GM18907 (cell line): Measurements from ENCODE around the gene DTX2.
"Not testable (repeated sequence)": the region's sequence is repeated elsewhere in the genome, so short reads cannot be mapped to it uniquely, and the experiment has no call there.

Source experiments
- ATAC-seq: cut with Tn5 transposase; IDR thresholded peaks from one replicate; pipeline ENCODE4 v1.9.1; 2021; ENCODE audit warnings: mild to moderate bottlenecking, moderate library complexity; ENCODE audit not compliant: unreplicated experiment

The DTX2 gene

GRCh38 chr7:76511200-76511910 lies 49.8 kb downstream of the DTX2 start:
- ATAC-seq, result not testable (repeated sequence)

GRCh38 chr7:76511911-76512885 lies 50.7 kb downstream of the DTX2 start:
- ATAC-seq, result not testable (repeated sequence)

GRCh38 chr7:76512941-76513816 lies 51.7 kb downstream of the DTX2 start:
- ATAC-seq, result no peak

- no peak for ATAC-seq
Measured at GRCh38 chr7:76513817-76514799, 52.6 kb downstream of the DTX2 start.

GRCh38 chr7:76514926-76515771 lies 53.6 kb downstream of the DTX2 start:
- ATAC-seq, result no peak

GRCh38 chr7:76515999-76516443 lies 54.5 kb downstream of the DTX2 start:
- no peak for ATAC-seq

GRCh38 chr7:76516932-76517331 lies 55.4 kb downstream of the DTX2 start:
- ATAC-seq, result not testable (repeated sequence)

GRCh38 chr7:76526183-76526582 lies 64.7 kb downstream of the DTX2 start:
- ATAC-seq, result not testable (repeated sequence)

- not testable (repeated sequence) for ATAC-seq
Measured at GRCh38 chr7:76531643-76532042, 70.1 kb downstream of the DTX2 start.

- not testable (repeated sequence) for ATAC-seq
Measured at GRCh38 chr7:76543197-76543596, 81.7 kb downstream of the DTX2 start, which contains the start of gene SPDYE16. Gene SPDYE16, minus strand, starts transcription at chr7:76543297. Its CDS starts 1,838 bp downstream, at chr7:76541459.

- ATAC-seq, result peak; percentile 99
Measured at GRCh38 chr7:76549025-76549854, 87.7 kb downstream of the DTX2 start.

- not testable (repeated sequence) for ATAC-seq
Measured at GRCh38 chr7:76549855-76550248, 88.3 kb downstream of the DTX2 start.

- not testable (repeated sequence) for ATAC-seq
Measured at GRCh38 chr7:76551992-76552391, 90.5 kb downstream of the DTX2 start.
